Naive thymus-derived CD8-positive, alpha-beta T cell (primary cell): ENCODE measurements around the gene MYLK. TPM values are rescaled to one million over a fixed set of nuclear protein-coding genes. Genes with fewer than 3 reads are reported as not detected.

Source experiments
- ATAC-seq, 2 donors: fragments of 150-1000 bp; cut with Tn5 transposase in 1 of 2; sonication (Bioruptor Pico), chemical (Tn5 transposase) in 1 of 2; 1 replicate in 1 of 2; 2 replicates in 1 of 2; pipeline ENCODE4 v1.10.0; 2021; ENCODE audit warnings: mild to moderate bottlenecking in 2 of 2, moderate library complexity in 2 of 2
- POLR2A ChIA-PET: fragments of 350-600 bp; sonication (Branson Sonifier 250); formaldehyde crosslinking; loops from one replicate; lab custom pipeline; 2021; ENCODE audit warnings: antibody characterized with exemption; lab: Charles Lee
- DNase-seq, 10 donors: peaks; one replicate each; pipeline versions ENCODE4 v3.0.0 to v3.0.0-alpha.2; 2020 to 2022
- H3K27ac Mint-ChIP-seq, 10 donors: one replicate each; pipeline ENCODE4 v1.8.0; 2020 to 2022; ENCODE audit warnings: mild to moderate bottlenecking in 10 of 10, mixed read lengths in 10 of 10, moderate library complexity in 4 of 10, inconsistent platforms in 1 of 10
- H3K27me3 Mint-ChIP-seq, 5 donors: one replicate each; pipeline ENCODE4 v1.8.0; 2021 to 2022; ENCODE audit warnings: mixed read lengths in 5 of 5
- H3K36me3 Mint-ChIP-seq, 3 donors: one replicate each; pipeline ENCODE4 v1.8.0; 2020 to 2022; ENCODE audit warnings: mixed read lengths in 3 of 3, mild to moderate bottlenecking in 2 of 3, inconsistent platforms in 1 of 3
- H3K4me1 Mint-ChIP-seq, 4 donors: one replicate each; pipeline ENCODE4 v1.8.0; 2021 to 2022; ENCODE audit warnings: mixed read lengths in 4 of 4
- H3K4me3 Mint-ChIP-seq, 10 donors: one replicate each; pipeline ENCODE4 v1.8.0; 2020 to 2022; ENCODE audit warnings: mild to moderate bottlenecking in 10 of 10, mixed read lengths in 10 of 10, moderate library complexity in 6 of 10, inconsistent platforms in 1 of 10
- H3K9me3 Mint-ChIP-seq, 9 donors: one replicate each; pipeline ENCODE4 v1.8.0; 2020 to 2022; ENCODE audit warnings: mixed read lengths in 9 of 9, mild to moderate bottlenecking in 3 of 9, inconsistent platforms in 1 of 9, moderate library complexity in 1 of 9
- polyA plus RNA-seq, 3 donors: library from polyadenylated mRNA; unstranded; fragments of 300-500 nt; fragmentation: Illumina TruSeq; gene quantifications; one replicate each; pipeline ENCODE4 v1.2.3, GENCODE V29; 2021
- total RNA-seq, 8 experiments: library from RNA in 2 of 8; stranded (reverse) in 2 of 8; gene quantifications; one replicate each; pipeline ENCODE4 v1.2.3 and lab custom pipeline; 2021 to 2026

The MYLK gene
- total and polyA plus RNA-seq, 5 experiments from 2014 or later, result 0.02 to 0.16 (median 0.10) TPM; not detected in 2

- POLR2A ChIA-PET, result no interaction called here
- H3K27ac Mint-ChIP-seq, result no peak overlapping the region
- DNase-seq (no peak), ATAC-seq (no peak)
- no peaks in the 10 kb centered on the region for H3K4me1 Mint-ChIP-seq
- peaks cover 0 to 2% (median 0%) of the 10 kb centered on the region in 5 donors for H3K27me3 Mint-ChIP-seq
- H3K9me3 Mint-ChIP-seq, result peaks cover 6 to 49% (median 14%) of the 10 kb centered on the region in 9 donors
- H3K4me3 Mint-ChIP-seq, result no peak overlapping the region
- H3K36me3 Mint-ChIP-seq, result peaks cover 0 to 9% (median 0%) of the 10 kb centered on the region in 3 donors
Observed at GRCh38 chr3:123840961-123841360, 43.2 kb downstream of the MYLK start.

- H3K4me3 Mint-ChIP-seq, result no peak overlapping the region
- H3K9me3 Mint-ChIP-seq, result peaks cover 6 to 38% (median 12%) of the 10 kb centered on the region in 9 donors
- DNase-seq (no peak), ATAC-seq (no peak)
- POLR2A ChIA-PET, result no interaction called here
- H3K4me1 Mint-ChIP-seq, result no peaks in the 10 kb centered on the region
- no peak overlapping the region for H3K27ac Mint-ChIP-seq
- H3K36me3 Mint-ChIP-seq, result peaks cover 0 to 9% (median 0%) of the 10 kb centered on the region in 3 donors
- H3K27me3 Mint-ChIP-seq, result peaks cover 2 to 25% (median 8%) of the 10 kb centered on the region in 5 donors
Observed at GRCh38 chr3:123837858-123838257, 46.3 kb downstream of the MYLK start.

GRCh38 chr3:123834631-123835030 is 49.5 kb downstream of the MYLK start:
- no peaks in the 10 kb centered on the region for H3K4me1 Mint-ChIP-seq
- no peak overlapping the region for H3K4me3 Mint-ChIP-seq
- DNase-seq, result no peak
- peaks cover 0 to 5% (median 0%) of the 10 kb centered on the region in 3 donors for H3K36me3 Mint-ChIP-seq
- H3K27me3 Mint-ChIP-seq, result peaks cover 2 to 25% (median 8%) of the 10 kb centered on the region in 5 donors
- POLR2A ChIA-PET, result no interaction called here
- no peak overlapping the region for H3K27ac Mint-ChIP-seq
- peaks cover 0 to 16% (median 2%) of the 10 kb centered on the region in 9 donors for H3K9me3 Mint-ChIP-seq
- ATAC-seq, result no peak

GRCh38 chr3:123833398-123833785 is 50.7 kb downstream of the MYLK start:
- Mint-ChIP-seq H3K9me3 (peaks cover 0 to 17% (median 11%) of the 10 kb centered on the region in 9 donors), H3K36me3 (peaks cover 0 to 5% (median 0%) of the 10 kb centered on the region in 3 donors), H3K4me1 (no peaks in the 10 kb centered on the region), H3K27me3 (peaks cover 2 to 25% (median 8%) of the 10 kb centered on the region in 5 donors), H3K27ac (no peak overlapping the region), H3K4me3 (no peak overlapping the region)
- ATAC-seq (no peak), DNase-seq (no peak)
- POLR2A ChIA-PET, result no interaction called here

GRCh38 chr3:123832692-123833397 is 51.3 kb downstream of the MYLK start:
- Mint-ChIP-seq H3K27ac (no peak overlapping the region), H3K4me1 (no peaks in the 10 kb centered on the region), H3K27me3 (peaks cover 2 to 25% (median 8%) of the 10 kb centered on the region in 5 donors), H3K9me3 (peaks cover 2 to 19% (median 15%) of the 10 kb centered on the region in 9 donors), H3K36me3 (peaks cover 0 to 6% (median 2%) of the 10 kb centered on the region in 3 donors), H3K4me3 (no peak overlapping the region)
- ATAC-seq (no peak), DNase-seq (no peak)
- POLR2A ChIA-PET, result no interaction called here

- no peaks in the 10 kb centered on the region for H3K4me1 Mint-ChIP-seq
- no peak overlapping the region for H3K27ac Mint-ChIP-seq
- peaks cover 2 to 25% (median 8%) of the 10 kb centered on the region in 5 donors for H3K27me3 Mint-ChIP-seq
- peaks cover 8 to 30% (median 26%) of the 10 kb centered on the region in 9 donors for H3K9me3 Mint-ChIP-seq
- H3K4me3 Mint-ChIP-seq, result no peak overlapping the region
- DNase-seq (no peak), ATAC-seq (no peak)
- H3K36me3 Mint-ChIP-seq, result peaks cover 0 to 15% (median 8%) of the 10 kb centered on the region in 3 donors
- POLR2A ChIA-PET, result no interaction called here
Observed at GRCh38 chr3:123831420-123831819, 52.7 kb downstream of the MYLK start.

GRCh38 chr3:123821920-123822319 is 62.2 kb downstream of the MYLK start:
- ATAC-seq (no peak), DNase-seq (no peak)
- Mint-ChIP-seq H3K4me3 (no peak overlapping the region), H3K27ac (no peak overlapping the region), H3K9me3 (peaks cover 1 to 28% (median 12%) of the 10 kb centered on the region in 9 donors), H3K36me3 (peaks cover 0 to 12% (median 3%) of the 10 kb centered on the region in 3 donors), H3K27me3 (peaks cover 2 to 19% (median 7%) of the 10 kb centered on the region in 5 donors), H3K4me1 (peaks cover 0 to 3% (median 0%) of the 10 kb centered on the region in 4 donors)
- POLR2A ChIA-PET, result no interaction called here

GRCh38 chr3:123819949-123820348 is 64.2 kb downstream of the MYLK start:
- H3K4me1 Mint-ChIP-seq, result peaks cover 0 to 3% (median 0%) of the 10 kb centered on the region in 4 donors
- no peak for ATAC-seq

GRCh38 chr3:123818921-123819429 is 65.2 kb downstream of the MYLK start:
- POLR2A ChIA-PET, result interaction anchor here (0.7 kb wide), 1 partner anchor 10 kb away, joined by 3 read pairs; no protein-coding TSS in a partner anchor
- Mint-ChIP-seq H3K9me3 (peaks cover 0 to 13% (median 0%) of the 10 kb centered on the region in 9 donors), H3K27me3 (peaks cover 0 to 18% (median 4%) of the 10 kb centered on the region in 5 donors), H3K4me3 (no peak overlapping the region), H3K36me3 (peaks cover 0 to 5% (median 0%) of the 10 kb centered on the region in 3 donors), H3K27ac (no peak overlapping the region), H3K4me1 (peaks cover 0 to 3% (median 0%) of the 10 kb centered on the region in 4 donors)
- DNase-seq (no peak), ATAC-seq (no peak)

More at GRCh38 chr3:123819949-123820348, 64.2 kb downstream of the MYLK start:
- no peak overlapping the region for H3K4me3 Mint-ChIP-seq
- H3K27me3 Mint-ChIP-seq, result peaks cover 2 to 19% (median 7%) of the 10 kb centered on the region in 5 donors
- no peak overlapping the region for H3K27ac Mint-ChIP-seq
- H3K9me3 Mint-ChIP-seq, result peaks cover 0 to 16% (median 2%) of the 10 kb centered on the region in 9 donors
- POLR2A ChIA-PET, result no interaction called here
- H3K36me3 Mint-ChIP-seq, result peaks cover 0 to 9% (median 0%) of the 10 kb centered on the region in 3 donors
- DNase-seq, result no peak

GRCh38 chr3:123818324-123818920 is 65.7 kb downstream of the MYLK start:
- H3K36me3 Mint-ChIP-seq, result no peaks in the 10 kb centered on the region
- ATAC-seq (no peak), DNase-seq (no peak)
- H3K27me3 Mint-ChIP-seq, result peaks cover 0 to 12% (median 3%) of the 10 kb centered on the region in 5 donors
- no peaks in the 10 kb centered on the region for H3K4me1 Mint-ChIP-seq
- H3K9me3 Mint-ChIP-seq, result peaks cover 0 to 12% (median 0%) of the 10 kb centered on the region in 9 donors
- POLR2A ChIA-PET, result interaction anchor here (0.7 kb wide), 1 partner anchor 9 kb away, joined by 3 read pairs; no protein-coding TSS in a partner anchor
- no peak overlapping the region for H3K27ac Mint-ChIP-seq
- no peak overlapping the region for H3K4me3 Mint-ChIP-seq

- no peak overlapping the region for H3K4me3 Mint-ChIP-seq
- ATAC-seq (peak in 1 of 2 donors; percentile 27), DNase-seq (no peak)
- peaks cover 0 to 8% (median 0%) of the 10 kb centered on the region in 5 donors for H3K27me3 Mint-ChIP-seq
- H3K9me3 Mint-ChIP-seq, result peaks cover 0 to 4% (median 0%) of the 10 kb centered on the region in 9 donors
- POLR2A ChIA-PET, result no interaction called here
- H3K36me3 Mint-ChIP-seq, result no peaks in the 10 kb centered on the region
- no peaks in the 10 kb centered on the region for H3K4me1 Mint-ChIP-seq
- H3K27ac Mint-ChIP-seq, result no peak overlapping the region
Observed at GRCh38 chr3:123817413-123817812, 66.7 kb downstream of the MYLK start.

GRCh38 chr3:123816673-123817207 is 67.4 kb downstream of the MYLK start:
- H3K27me3 Mint-ChIP-seq, result peaks cover 0 to 8% (median 0%) of the 10 kb centered on the region in 5 donors
- no peak overlapping the region for H3K4me3 Mint-ChIP-seq
- no peak for DNase-seq
- H3K9me3 Mint-ChIP-seq, result no peaks in the 10 kb centered on the region
- H3K36me3 Mint-ChIP-seq, result no peaks in the 10 kb centered on the region
- no peak for ATAC-seq
- H3K4me1 Mint-ChIP-seq, result no peaks in the 10 kb centered on the region
- no peak overlapping the region for H3K27ac Mint-ChIP-seq
- POLR2A ChIA-PET, result no interaction called here
